NCI-H446 treated with DMSO at 0.1 percent for 48 hours (cell line): Measurements from ENCODE around the gene ANKRD26.
"Not testable (repeated sequence)": the region's sequence is repeated elsewhere in the genome, so short reads cannot be mapped to it uniquely, and the experiment has no call there.

Experiments
- DNase-seq: peaks from one replicate; lab custom pipeline; 2025; lab: John Stamatoyannopoulos, UW

ANKRD26 gene

DNA sequence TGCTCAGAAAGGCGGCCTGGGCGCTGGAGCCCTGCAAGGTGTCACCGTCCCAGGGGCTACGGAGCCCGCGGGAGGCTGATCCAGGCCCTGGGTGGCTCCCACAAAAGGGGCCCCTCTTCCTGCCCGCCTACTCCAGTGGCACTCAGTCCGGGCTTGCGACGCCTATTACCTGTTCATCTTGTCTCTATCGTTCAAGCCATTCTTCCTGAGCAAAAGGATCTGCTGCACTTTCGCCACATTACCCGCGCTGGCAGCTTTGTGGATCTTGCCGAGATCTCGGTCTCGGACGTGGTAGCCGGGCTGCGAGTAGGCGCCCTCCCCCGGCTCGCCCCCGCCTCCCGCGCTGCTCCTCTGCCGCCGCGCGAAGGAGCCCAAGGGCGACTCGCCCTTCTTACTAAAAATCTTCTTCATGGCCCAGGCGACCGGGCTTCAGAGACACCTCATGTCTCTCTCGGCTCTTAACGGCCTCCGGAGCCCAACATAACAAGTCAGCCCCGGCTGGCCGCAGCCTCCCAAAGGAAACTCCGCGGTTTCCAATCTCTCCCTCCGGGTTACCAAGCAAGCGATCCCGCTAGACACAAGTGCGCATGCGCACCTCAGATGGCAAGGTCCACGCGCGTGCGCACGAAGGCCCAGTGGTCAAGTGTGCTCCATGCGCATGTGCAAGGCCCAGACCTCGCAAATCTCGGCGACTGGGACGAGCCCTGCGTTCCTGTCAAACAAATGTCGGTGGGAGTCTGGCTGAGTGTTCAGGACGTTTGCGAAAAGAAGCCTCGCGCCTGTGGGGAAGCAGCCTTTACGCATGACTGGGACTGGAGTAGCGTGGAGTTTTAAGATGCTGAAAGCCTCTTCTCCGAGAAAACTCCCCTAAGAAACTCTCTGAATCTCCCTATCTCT lies at the start of gene ANKRD26:
Gene ANKRD26, minus strand, starts transcription at position 579 of the 897 bp plus-strand sequence. Its CDS starts 168 bp downstream, at position 411.
- DNase-seq: peak; percentile 90

DNA sequence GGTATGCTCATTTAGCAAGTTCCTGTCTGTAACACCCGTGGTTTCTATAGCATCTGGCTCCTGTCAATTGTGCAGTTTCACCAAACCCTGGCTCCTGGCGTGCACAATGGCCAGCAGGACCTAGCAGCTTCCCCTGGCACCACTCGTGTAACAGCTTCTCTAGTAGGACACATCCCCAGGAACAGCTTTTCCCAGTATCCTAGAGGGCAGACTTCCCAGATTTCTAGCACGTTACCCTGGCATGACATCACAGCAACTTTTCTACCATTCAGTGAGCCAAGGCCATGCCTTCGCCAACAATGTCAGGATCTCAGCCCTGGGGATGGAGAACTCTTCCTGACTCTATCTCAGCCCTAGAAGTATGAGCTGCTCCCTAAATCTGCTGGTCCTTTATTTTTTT lies 47.4 kb upstream of the ANKRD26 start:
- peak; percentile 4 for DNase-seq

DNA sequence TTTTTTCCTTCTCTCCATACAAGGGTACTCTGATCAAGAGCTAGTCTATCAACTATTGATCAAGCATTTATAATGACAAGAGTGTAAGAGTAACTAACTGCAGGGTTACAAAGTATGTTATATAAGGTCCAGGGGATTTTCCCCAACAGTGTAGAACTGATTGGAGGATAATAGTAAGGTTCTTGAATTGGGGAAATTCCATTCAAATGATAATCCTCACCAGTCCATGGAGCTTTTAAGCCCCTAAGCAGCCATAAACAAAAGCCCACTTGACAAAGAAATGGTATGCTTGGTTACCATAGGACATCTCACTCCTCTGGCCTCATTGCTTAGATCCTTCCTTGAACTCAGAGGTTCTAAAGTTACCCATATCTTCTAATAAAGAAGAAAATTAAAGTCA lies 45.6 kb upstream of the ANKRD26 start:
- no peak for DNase-seq

GRCh38 chr10:27143686-27144085 lies 43.4 kb upstream of the ANKRD26 start:
- no peak for DNase-seq

GRCh38 chr10:27138277-27138676 lies 38.0 kb upstream of the ANKRD26 start:
- no peak for DNase-seq

- DNase-seq: no peak
Observed at GRCh38 chr10:27134371-27134770, 34.1 kb upstream of the ANKRD26 start.

DNA sequence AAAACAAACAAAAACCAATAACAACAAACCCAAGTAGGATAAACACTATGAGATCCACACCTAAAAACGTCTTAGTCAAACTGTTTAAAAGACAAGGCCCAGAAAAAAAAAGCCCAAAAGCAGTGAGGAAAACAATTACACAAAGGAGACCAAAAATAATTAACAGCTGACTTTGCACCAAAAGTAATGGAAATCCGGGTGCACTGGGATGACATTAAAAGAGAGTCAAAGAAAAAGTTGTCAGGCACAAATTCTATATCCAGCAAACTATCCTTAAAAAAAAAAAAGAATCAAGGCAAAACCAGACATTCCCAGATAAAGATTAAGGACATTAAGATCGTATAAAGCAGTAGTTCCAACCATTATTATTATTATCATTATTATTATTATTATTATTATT lies 7.9 kb upstream of the ANKRD26 start:
- DNase-seq: no peak

GRCh38 chr10:27104919-27105318 lies 4.6 kb upstream of the ANKRD26 start:
- no peak for DNase-seq

DNA sequence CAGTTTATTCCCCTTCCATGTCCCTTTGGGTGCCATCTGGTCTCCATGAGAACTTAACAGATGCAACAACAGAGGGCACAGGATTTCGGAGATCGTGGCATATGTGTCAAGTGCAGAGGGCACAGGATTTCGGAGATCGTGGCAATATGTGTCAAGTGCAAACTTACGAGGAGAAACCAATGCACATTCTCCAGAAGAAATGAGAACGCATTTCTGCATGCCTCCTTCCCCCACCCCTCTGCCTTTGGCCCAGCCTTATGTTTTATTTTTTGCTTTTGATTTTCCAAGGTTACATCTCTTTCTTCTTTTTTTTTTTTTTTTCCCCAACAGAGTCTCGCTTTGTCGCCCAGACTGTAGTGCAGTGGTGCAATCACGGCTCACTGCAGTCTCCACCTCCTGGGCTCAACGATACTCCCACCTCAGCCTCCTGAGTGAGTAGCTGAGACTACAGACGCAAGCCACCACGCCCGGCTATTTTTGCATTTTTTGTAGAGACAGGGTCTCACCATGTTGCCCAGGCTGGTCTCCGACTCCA lies 586 bp upstream of the ANKRD26 start:
- DNase-seq: no peak

- DNase-seq: no peak
Observed at GRCh38 chr10:27099448-27099847, 846 bp downstream of the ANKRD26 start.

- DNase-seq: no peak
Observed at GRCh38 chr10:27088119-27089044, 11.9 kb downstream of the ANKRD26 start.

GRCh38 chr10:27072436-27073114 lies 27.7 kb downstream of the ANKRD26 start:
- DNase-seq: no peak

DNA sequence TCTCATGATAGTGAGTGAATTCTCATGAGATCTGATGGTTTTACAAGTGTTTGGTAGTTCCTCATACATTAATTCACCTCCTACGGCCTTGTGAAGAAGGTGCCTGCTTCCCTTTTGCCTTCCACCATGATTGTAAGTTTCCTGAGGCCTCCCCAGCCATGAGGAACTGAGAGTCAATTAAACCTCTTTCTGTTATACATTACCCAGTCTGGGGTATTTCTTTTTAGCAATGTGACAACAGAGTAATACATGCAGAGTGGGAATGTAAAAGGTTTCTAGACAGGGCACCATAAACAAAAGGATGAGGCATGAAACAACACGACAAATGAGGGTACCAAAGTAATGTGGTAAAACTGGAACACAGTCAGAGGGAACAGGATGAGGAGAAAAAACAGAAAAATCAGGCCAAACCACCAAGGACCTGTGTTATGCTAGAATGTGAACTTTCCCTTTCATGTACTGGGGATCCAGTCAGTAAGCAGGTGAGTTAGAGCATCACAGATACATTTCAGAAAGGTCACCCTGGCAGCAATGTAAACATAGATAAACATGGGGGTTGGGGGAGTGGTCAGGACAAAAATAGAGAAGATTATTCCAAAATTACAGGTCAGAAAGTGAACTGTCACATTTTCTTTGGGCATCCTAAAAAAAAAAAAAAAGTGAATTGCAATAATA lies 31.9 kb downstream of the ANKRD26 start:
- no peak for DNase-seq

GRCh38 chr10:27065084-27065483 lies 35.2 kb downstream of the ANKRD26 start:
- no peak for DNase-seq

DNA sequence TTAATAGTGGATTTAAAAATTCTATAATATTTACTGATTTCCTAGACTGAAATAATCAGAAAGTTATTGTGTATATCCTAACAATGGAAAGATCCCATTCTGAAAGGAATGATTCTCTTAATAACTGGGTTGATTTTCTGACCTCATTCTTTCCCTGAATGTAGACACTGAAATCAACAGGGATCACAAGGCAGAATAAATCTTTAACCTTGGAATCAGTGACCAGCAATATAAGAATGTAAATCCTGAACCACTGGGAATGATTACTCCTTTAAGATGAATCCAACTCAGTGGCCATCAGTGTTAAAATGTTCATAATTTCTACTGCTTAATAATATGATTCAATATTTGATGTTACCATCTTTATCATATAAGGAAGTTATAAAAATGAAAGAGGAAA lies 47.6 kb downstream of the ANKRD26 start:
- DNase-seq: no peak

DNA sequence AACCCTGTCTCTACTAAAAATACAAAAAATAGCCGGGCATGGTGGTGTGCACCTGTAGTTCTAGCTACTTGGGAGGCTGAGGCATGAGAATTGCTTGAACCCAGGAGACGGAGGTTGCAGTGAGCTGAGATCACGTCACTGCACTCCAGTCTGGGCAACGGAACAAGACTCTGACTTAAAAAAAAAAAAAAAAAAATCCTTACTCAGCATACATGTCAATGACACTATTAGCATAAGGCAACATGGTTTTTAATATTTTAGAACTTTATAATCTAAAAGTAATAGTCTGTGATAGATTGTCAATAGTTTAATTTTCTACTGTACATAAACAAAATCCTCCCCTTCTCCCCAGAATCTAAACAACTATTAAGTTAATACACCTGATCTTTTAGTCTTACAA lies 55.0 kb downstream of the ANKRD26 start:
- DNase-seq: not testable (repeated sequence)

GRCh38 chr10:27041196-27041595 lies 59.1 kb downstream of the ANKRD26 start:
- DNase-seq: no peak

DNA sequence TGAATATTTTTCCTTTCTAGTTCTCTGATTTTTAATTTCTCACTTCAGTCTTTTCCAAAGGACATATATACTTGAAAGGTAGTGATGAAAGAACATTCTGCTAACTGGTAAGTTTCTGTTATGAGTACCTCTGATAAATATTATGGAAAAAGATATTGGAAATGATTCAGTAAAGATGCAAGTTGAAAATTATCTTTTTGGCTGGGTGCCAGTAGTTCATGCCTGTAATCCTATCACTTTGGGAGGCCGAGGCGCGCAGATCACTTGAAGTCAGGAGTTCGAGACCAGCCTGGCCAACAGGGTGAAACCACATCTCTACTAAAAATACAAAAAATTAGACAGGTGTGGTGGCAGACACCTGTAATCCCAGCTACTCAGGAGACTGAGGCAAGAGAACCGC lies 62.1 kb downstream of the ANKRD26 start:
- no peak for DNase-seq

DNA sequence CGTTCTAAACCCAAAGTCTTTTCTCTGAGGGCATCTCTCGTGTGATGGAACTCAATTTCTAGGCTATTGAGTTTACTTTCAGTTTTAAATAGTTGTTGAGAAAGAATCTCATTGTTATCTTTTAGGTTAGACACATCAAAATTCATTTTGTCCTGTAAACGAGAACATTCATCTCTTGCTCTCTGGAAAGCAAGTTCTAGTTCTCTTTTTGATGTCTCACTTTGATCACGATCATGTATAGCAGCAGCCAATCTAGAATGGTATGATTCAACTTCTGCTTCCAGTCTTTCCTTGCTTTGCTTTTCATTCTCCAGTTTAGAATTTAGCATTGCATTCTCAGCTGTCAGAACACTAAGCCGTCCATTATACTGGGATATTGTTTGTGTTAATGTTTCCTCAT lies 65.1 kb downstream of the ANKRD26 start:
- DNase-seq: no peak

- DNase-seq: no peak
Observed at GRCh38 chr10:27030060-27030459, 70.2 kb downstream of the ANKRD26 start.

- no peak for DNase-seq
Observed at GRCh38 chr10:27022048-27022447, 78.2 kb downstream of the ANKRD26 start.
